HUES64 (cell line): Measurements from ENCODE around the gene SAMHD1.
"Not testable (repeated sequence)": the region's sequence is repeated elsewhere in the genome, so short reads cannot be mapped to it uniquely, and the experiment has no call there.

Source experiments
- H3K27ac ChIP-seq: 2 replicates; pipeline ENCODE4 v1.7.0; 2013; ENCODE audit warnings: low read depth, low read length, inconsistent platforms
- H3K27me3 ChIP-seq: 2 replicates; pipeline ENCODE4 v1.6.1; 2013; ENCODE audit warnings: mild to moderate bottlenecking, low read length; ENCODE audit not compliant: insufficient read depth
- H3K36me3 ChIP-seq: 2 replicates; pipeline ENCODE4 v1.6.1; 2013; ENCODE audit warnings: mild to moderate bottlenecking, low read length; ENCODE audit not compliant: insufficient read depth
- H3K4me1 ChIP-seq: 2 replicates; pipeline ENCODE4 v1.6.1; 2013; ENCODE audit warnings: mild to moderate bottlenecking, low read length, moderate library complexity; ENCODE audit not compliant: insufficient read depth
- H3K4me3 ChIP-seq: 2 replicates; pipeline ENCODE4 v1.5.1; 2013; ENCODE audit warnings: mild to moderate bottlenecking, low read length, moderate library complexity
- H3K9ac ChIP-seq: 2 replicates; pipeline ENCODE4 v1.6.1; 2013; ENCODE audit warnings: mild to moderate bottlenecking, low read depth, low read length
- H3K9me3 ChIP-seq: 2 replicates; pipeline ENCODE4 v1.6.1; 2013; ENCODE audit warnings: low read depth, low read length; ENCODE audit not compliant: insufficient read depth
- WGBS: fragments of 150-250, 120-280 bp; methylation state at CpG from one replicate; pipeline ENCODE4 v1.1.7; 2013; ENCODE audit warnings: missing lambda C conversion rate; 5-methylcytosine and 5-hydroxymethylcytosine counted together

SAMHD1 gene

GRCh38 chr20:36951979-36952738, 651 bp upstream of the SAMHD1 start:
- H3K9ac ChIP-seq = peak overlapping the region; percentile 49; the same call in 1 of the 2 replicates
- peaks cover 16% of the 10 kb centered on the region for H3K4me1 ChIP-seq
- peaks cover 9% of the 10 kb centered on the region for H3K27me3 ChIP-seq
- 33% methylated on average over 10 of the region's 11 CpGs for WGBS
- H3K27ac ChIP-seq = peak overlapping the region; percentile 26; the same call in 1 of the 2 replicates
- H3K9me3 ChIP-seq = no peaks in the 10 kb centered on the region
- peak overlapping the region; percentile 66 for H3K4me3 ChIP-seq
- H3K36me3 ChIP-seq = no peaks in the 10 kb centered on the region

- H3K9me3 ChIP-seq = no peaks in the 10 kb centered on the region
- peak overlapping the region; percentile 29; the same call in 1 of the 2 replicates for H3K27ac ChIP-seq
- peak overlapping the region; percentile 66 for H3K4me3 ChIP-seq
- peaks cover 22% of the 10 kb centered on the region for H3K4me1 ChIP-seq
- peaks cover 9% of the 10 kb centered on the region for H3K27me3 ChIP-seq
- H3K9ac ChIP-seq = peak overlapping the region; percentile 33; the same call in 1 of the 2 replicates
- peaks cover under 1% of the 10 kb centered on the region; the same call in 1 of the 2 replicates for H3K36me3 ChIP-seq
- WGBS = under 1% methylated on average over 23 of the region's 24 CpGs
Observed at GRCh38 chr20:36950414-36951197, 902 bp downstream of the SAMHD1 start.

- Histone ChIP-seq H3K9me3 (no peaks in the 10 kb centered on the region), H3K4me1 (peaks cover 10% of the 10 kb centered on the region), H3K27ac (no peak overlapping the region), H3K9ac (no peak overlapping the region), H3K4me3 (no peak overlapping the region), H3K27me3 (no peaks in the 10 kb centered on the region), H3K36me3 (peaks cover 39% of the 10 kb centered on the region)
- 81% methylated on average over 1 of the region's 1 CpG for WGBS
Observed at GRCh38 chr20:36941401-36941835, 10.1 kb downstream of the SAMHD1 start.

- Histone ChIP-seq H3K27ac (no peak overlapping the region), H3K36me3 (peaks cover 44% of the 10 kb centered on the region), H3K27me3 (no peaks in the 10 kb centered on the region), H3K9me3 (no peaks in the 10 kb centered on the region), H3K4me3 (no peak overlapping the region), H3K9ac (no peak overlapping the region), H3K4me1 (0 out of 2 replicates have a peak, but pooled peaks cover 8% of the 10 kb centered on the region)
Observed at GRCh38 chr20:36937402-36937770, 14.1 kb downstream of the SAMHD1 start.

- not testable (repeated sequence) for H3K4me3 ChIP-seq, H3K9ac ChIP-seq, H3K27ac ChIP-seq, H3K27me3 ChIP-seq, H3K4me1 ChIP-seq, H3K9me3 ChIP-seq
- H3K36me3 ChIP-seq = peaks cover 44% of the 10 kb centered on the region
- 97% methylated on average over 9 of the region's 9 CpGs for WGBS
Observed at GRCh38 chr20:36936761-36937401, 14.6 kb downstream of the SAMHD1 start.

- Histone ChIP-seq H3K4me1 (0 out of 2 replicates have a peak, but pooled peaks cover 3% of the 10 kb centered on the region), H3K4me3 (no peak overlapping the region), H3K9me3 (no peaks in the 10 kb centered on the region), H3K27ac (no peak overlapping the region), H3K27me3 (no peaks in the 10 kb centered on the region), H3K36me3 (peaks cover 44% of the 10 kb centered on the region), H3K9ac (no peak overlapping the region)
- 98% methylated on average over 8 of the region's 8 CpGs for WGBS
Observed at GRCh38 chr20:36936341-36936740, 15.2 kb downstream of the SAMHD1 start.

GRCh38 chr20:36933571-36933970, 17.9 kb downstream of the SAMHD1 start:
- peaks cover 55% of the 10 kb centered on the region for H3K36me3 ChIP-seq
- H3K9me3 ChIP-seq, H3K4me3 ChIP-seq, H3K27me3 ChIP-seq, H3K27ac ChIP-seq, H3K4me1 ChIP-seq, H3K9ac ChIP-seq: not testable (repeated sequence)
- WGBS = 96% methylated on average over 16 of the region's 16 CpGs

GRCh38 chr20:36932476-36933426, 18.8 kb downstream of the SAMHD1 start:
- Histone ChIP-seq H3K27ac (no peak overlapping the region), H3K4me3 (no peak overlapping the region), H3K36me3 (peaks cover 56% of the 10 kb centered on the region), H3K27me3 (no peaks in the 10 kb centered on the region), H3K9ac (no peak overlapping the region), H3K9me3 (no peaks in the 10 kb centered on the region), H3K4me1 (no peaks in the 10 kb centered on the region)
- WGBS = 86% methylated on average over 9 of the region's 11 CpGs

- H3K4me1 ChIP-seq, H3K4me3 ChIP-seq, H3K27ac ChIP-seq, H3K9ac ChIP-seq, H3K27me3 ChIP-seq, H3K9me3 ChIP-seq: not testable (repeated sequence)
- 91% methylated on average over 12 of the region's 12 CpGs for WGBS
- H3K36me3 ChIP-seq = peaks cover 55% of the 10 kb centered on the region
Observed at GRCh38 chr20:36932067-36932466, 19.4 kb downstream of the SAMHD1 start.

GRCh38 chr20:36929691-36930090, 21.8 kb downstream of the SAMHD1 start:
- no peaks in the 10 kb centered on the region for H3K4me1 ChIP-seq
- 94% methylated on average over 4 of the region's 6 CpGs for WGBS
- H3K9ac ChIP-seq = no peak overlapping the region
- no peak overlapping the region for H3K27ac ChIP-seq
- H3K9me3 ChIP-seq = no peaks in the 10 kb centered on the region
- H3K27me3 ChIP-seq = no peaks in the 10 kb centered on the region
- no peak overlapping the region for H3K4me3 ChIP-seq
- H3K36me3 ChIP-seq = peaks cover 55% of the 10 kb centered on the region
